ENCODE measurements around the gene ZCCHC7.
"Not testable (repeated sequence)": the region's sequence is repeated elsewhere in the genome, so short reads cannot be mapped to it uniquely, and the experiment has no call there.

ZCCHC7 gene

GRCh38 chr9:37119907-37120842, at the start of gene ZCCHC7:
Gene ZCCHC7 (plus strand): TSS chr9:37120574.
- peak; percentile 92 for DNase-seq

- DNase-seq = not testable (repeated sequence)
Measured at GRCh38 chr9:37074790-37075189, 45.6 kb upstream of the ZCCHC7 start.

GRCh38 chr9:37079370-37080164, 40.8 kb upstream of the ZCCHC7 start:
- DNase-seq = peak; percentile 95

- DNase-seq = not testable (repeated sequence)
Measured at GRCh38 chr9:37080165-37080628, 40.2 kb upstream of the ZCCHC7 start.

- not testable (repeated sequence) for DNase-seq
Measured at GRCh38 chr9:37081507-37081906, 38.9 kb upstream of the ZCCHC7 start.

GRCh38 chr9:37082214-37082765, 38.1 kb upstream of the ZCCHC7 start:
- DNase-seq = no peak

DNA sequence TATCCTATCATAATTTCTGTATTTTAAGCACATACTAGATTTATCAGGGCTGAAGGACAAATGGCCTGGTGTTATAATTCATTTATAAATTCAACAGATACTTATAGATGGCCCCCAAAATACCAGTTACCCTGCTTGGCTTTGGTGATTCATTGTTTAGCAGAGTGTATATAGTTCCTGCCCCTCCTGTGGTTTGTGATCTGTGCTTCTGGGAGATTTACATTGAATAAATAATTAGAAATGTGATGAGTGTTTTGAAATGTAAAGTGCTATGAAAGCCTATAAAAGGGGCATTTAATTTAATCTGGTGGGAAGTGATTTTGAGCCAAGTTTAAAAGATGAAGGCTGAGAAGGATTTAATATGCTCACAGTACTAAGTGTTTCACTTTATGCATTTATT, 36.7 kb upstream of the ZCCHC7 start:
- no peak for DNase-seq

GRCh38 chr9:37085233-37085632, 35.1 kb upstream of the ZCCHC7 start:
- no peak for DNase-seq

GRCh38 chr9:37092714-37093295, 27.6 kb upstream of the ZCCHC7 start:
- DNase-seq = not testable (repeated sequence)

DNA sequence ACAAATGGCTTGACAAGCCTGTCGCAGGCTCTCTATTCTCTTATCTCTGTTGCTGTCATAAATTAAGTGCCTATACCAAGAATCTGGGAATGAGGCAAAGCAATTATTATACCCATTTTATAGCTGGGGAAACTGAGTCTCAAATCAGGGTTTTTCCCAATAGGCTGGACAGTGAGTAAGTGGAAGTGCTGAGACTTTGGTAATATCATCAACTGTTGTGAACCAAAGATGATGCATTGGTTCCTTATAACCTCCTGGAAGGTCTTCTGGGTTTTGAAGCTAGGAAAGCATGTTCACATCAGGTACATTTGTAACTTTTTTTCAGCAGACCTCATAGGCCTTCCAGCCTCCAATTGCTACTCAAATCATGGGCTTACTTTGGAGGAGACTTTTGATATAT, 25.6 kb upstream of the ZCCHC7 start:
- no peak for DNase-seq

- no peak for DNase-seq
Measured at GRCh38 chr9:37096628-37097027, 23.7 kb upstream of the ZCCHC7 start.

GRCh38 chr9:37097294-37097693, 23.1 kb upstream of the ZCCHC7 start:
- no peak for DNase-seq

DNA sequence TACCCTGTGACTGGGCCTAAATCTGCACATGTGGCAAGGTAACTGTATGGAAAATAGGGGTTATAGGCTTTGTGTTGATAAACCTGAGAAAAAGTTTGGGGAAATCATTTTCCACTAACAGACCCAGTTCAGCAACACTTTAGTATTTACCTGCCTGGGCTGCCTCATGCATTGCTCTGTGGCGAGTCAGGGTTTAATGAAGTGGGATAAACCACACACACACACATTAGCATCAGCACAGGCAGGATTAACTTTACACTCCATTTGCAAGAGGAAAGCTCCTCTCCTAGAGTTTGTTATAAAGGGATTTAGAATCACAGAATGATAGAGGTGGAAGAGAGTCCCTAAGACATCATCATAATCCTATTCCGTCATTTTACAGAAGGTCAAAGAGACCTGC, 20.0 kb upstream of the ZCCHC7 start:
- no peak for DNase-seq

DNA sequence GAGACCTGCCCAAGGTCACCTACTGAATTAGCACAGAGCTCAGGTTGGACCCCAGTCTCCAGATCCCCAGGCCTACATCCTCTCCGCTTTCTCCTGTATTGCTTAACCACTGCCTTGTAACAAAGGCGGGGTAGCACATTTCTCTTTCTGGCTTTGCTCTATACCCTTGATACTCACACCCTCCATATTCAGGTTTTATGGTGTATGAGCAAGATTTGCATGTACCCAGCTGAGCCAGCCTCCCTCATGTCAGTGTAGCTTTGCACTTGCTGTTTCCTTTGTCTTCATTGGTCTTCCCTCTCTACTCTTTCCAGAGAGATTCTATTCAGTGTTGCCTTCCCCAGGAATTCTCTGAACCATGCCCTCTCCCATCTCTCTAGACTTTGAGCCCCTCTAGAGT, 19.6 kb upstream of the ZCCHC7 start:
- no peak for DNase-seq

GRCh38 chr9:37102486-37102885, 17.9 kb upstream of the ZCCHC7 start:
- DNase-seq = no peak

- DNase-seq = no peak
Measured at GRCh38 chr9:37104183-37104889, 16.0 kb upstream of the ZCCHC7 start.

DNA sequence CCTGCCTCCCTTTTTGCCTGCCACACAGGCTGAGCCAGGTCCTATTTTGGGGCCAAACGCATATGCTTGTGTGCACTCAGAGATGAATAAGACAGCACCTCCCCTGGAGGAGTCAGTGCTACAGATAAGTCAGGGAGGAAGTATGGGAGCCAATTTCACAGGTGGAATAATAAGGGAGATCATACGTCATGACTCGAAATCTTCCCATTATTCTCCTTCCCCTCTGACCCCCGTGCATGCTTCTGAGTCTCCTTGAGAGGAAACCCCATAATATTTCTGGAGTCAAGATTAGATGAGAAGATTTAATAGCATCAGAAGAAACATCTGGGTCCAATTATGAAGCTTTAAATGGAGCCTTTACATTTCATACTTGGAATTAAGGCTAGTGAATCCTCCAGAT, 15.1 kb upstream of the ZCCHC7 start:
- DNase-seq = no peak

- no peak for DNase-seq
Measured at GRCh38 chr9:37107701-37108100, 12.7 kb upstream of the ZCCHC7 start.

GRCh38 chr9:37114442-37114841, 5.9 kb upstream of the ZCCHC7 start:
- not testable (repeated sequence) for DNase-seq

- no peak for DNase-seq
Measured at GRCh38 chr9:37117956-37118355, 2.4 kb upstream of the ZCCHC7 start.

GRCh38 chr9:37119360-37119759, 1.0 kb upstream of the ZCCHC7 start:
- DNase-seq = no peak

DNA sequence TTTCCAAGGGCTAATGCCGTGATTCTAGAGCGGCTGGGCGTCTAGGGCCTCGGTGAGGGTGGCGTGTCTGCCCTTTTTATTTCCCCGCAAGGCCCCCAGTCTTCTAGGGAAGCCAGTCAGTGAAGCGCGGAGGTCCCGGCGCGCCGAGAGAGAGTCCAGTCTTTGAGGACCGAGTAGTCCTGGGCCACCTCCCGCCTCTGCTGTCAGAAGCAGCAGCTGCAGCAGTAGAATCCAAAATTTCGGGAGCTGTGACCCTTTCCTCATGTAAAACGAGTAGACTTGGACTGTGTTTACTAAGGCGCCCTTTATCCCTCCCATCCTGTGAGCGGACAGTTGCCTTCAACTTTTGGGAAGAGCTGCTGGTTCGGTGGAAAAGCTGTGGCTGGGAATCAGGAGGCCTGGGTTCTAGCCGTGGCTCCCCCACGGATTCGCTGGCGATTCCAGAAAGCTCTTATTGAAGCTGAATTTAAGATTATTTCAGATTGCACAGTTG, 515 bp downstream of the ZCCHC7 start:
- not testable (repeated sequence) for DNase-seq

Measured in DMS79 (cell line).